IMR-90 (cell line): ENCODE measurements around the gene HIVEP1. TPM values are rescaled to one million over a fixed set of nuclear protein-coding genes. Genes with fewer than 3 reads are reported as not detected.

Experiments used
- ATAC-seq: fragments of 200-7000 bp; cut with Tn5 transposase; 2 replicates; pipeline ENCODE4 v1.9.1; 2020; ENCODE audit warnings: low read depth, mild to moderate bottlenecking, moderate library complexity
- BruUV-seq: library from RNA; stranded (reverse); fragments of 400-500 nt; replicated peaks from 2 replicates; lab custom pipeline; 2021; lab: Mats Ljungman, UMichigan
- CTCF ChIA-PET: fragments of 300-600 bp; formaldehyde crosslinking; extraction: SDS; loops from one replicate; lab custom pipeline; 2021; ENCODE audit warnings: antibody characterized with exemption; lab: Yijun Ruan, JAX
- POLR2A ChIA-PET: fragments of 300-600 bp; sonication (Branson Sonifier 250); formaldehyde crosslinking; loops from one replicate; lab custom pipeline; 2022; ENCODE audit warnings: antibody characterized with exemption; ENCODE audit not compliant: unreplicated experiment; lab: Charles Lee
- DNase-seq: peaks from one replicate; pipeline ENCODE4 v3.0.0; 2013
- H2AFZ ChIP-seq: replicated peaks from 2 replicates; pipeline ENCODE3; 2013; ENCODE audit warnings: low read length, mild to moderate bottlenecking; ENCODE audit not compliant: poor library complexity
- H2AK5ac ChIP-seq: 2 replicates; pipeline ENCODE4 v1.6.1; 2013; ENCODE audit warnings: low read depth, low read length, inconsistent platforms
- H2AK9ac ChIP-seq: replicated peaks from 2 replicates; pipeline ENCODE3; 2013; ENCODE audit warnings: mild to moderate bottlenecking, low read depth, low read length, moderate library complexity; ENCODE audit not compliant: poor library complexity
- H2BK120ac ChIP-seq: 2 replicates; pipeline ENCODE4 v1.6.1; 2013; ENCODE audit warnings: low read depth, low read length, inconsistent platforms
- H2BK15ac ChIP-seq: 3 replicates; pipeline ENCODE4 v1.6.1; 2013; ENCODE audit warnings: low read depth, low read length, inconsistent platforms
- H2BK20ac ChIP-seq: 2 replicates; pipeline ENCODE4 v1.6.1; 2013; ENCODE audit warnings: low read depth, mild to moderate bottlenecking, inconsistent platforms, low read length, moderate library complexity
- H2BK5ac ChIP-seq: 2 replicates; pipeline ENCODE4 v1.6.1; 2013; ENCODE audit warnings: mild to moderate bottlenecking, low read depth, low read length, inconsistent platforms; ENCODE audit not compliant: poor library complexity, severe bottlenecking
- H3K14ac ChIP-seq: replicated peaks from 2 replicates; pipeline ENCODE4 v1.6.1; 2013; ENCODE audit warnings: low read depth, low read length, inconsistent platforms
- H3K18ac ChIP-seq: 2 replicates; pipeline ENCODE4 v1.6.1; 2013; ENCODE audit warnings: low read depth, low read length, control low read depth
- H3K23ac ChIP-seq: 2 replicates; pipeline ENCODE4 v1.6.1; 2013; ENCODE audit warnings: low read depth, low read length, inconsistent platforms
- H3K27ac ChIP-seq: 2 replicates; pipeline ENCODE4 v1.5.1; 2013; ENCODE audit warnings: mild to moderate bottlenecking, control low read depth, low read length; ENCODE audit not compliant: insufficient read depth
- H3K27me3 ChIP-seq: 2 replicates; pipeline ENCODE4 v1.6.1; 2013; ENCODE audit warnings: low read length; ENCODE audit not compliant: control insufficient read depth, insufficient read depth
- H3K36me3 ChIP-seq: 2 replicates; pipeline ENCODE4 v1.6.1; 2013; ENCODE audit warnings: low read length, mixed read lengths; ENCODE audit not compliant: control insufficient read depth, insufficient read depth
- H3K4ac ChIP-seq: 2 replicates; pipeline ENCODE4 v1.6.1; 2013; ENCODE audit warnings: low read depth, low read length, inconsistent platforms
- H3K4me1 ChIP-seq: 2 replicates; pipeline ENCODE4 v1.6.1; 2013; ENCODE audit warnings: low read length, mixed read lengths; ENCODE audit not compliant: control insufficient read depth, insufficient read depth
- H3K4me2 ChIP-seq: 2 replicates; pipeline ENCODE4 v1.6.1; 2013; ENCODE audit warnings: low read depth, mild to moderate bottlenecking, control low read depth, low read length, moderate library complexity
- H3K4me3 ChIP-seq: 2 replicates; pipeline ENCODE4 v1.5.1; 2013; ENCODE audit warnings: low read depth, mild to moderate bottlenecking, control low read depth, low read length, moderate library complexity; ENCODE audit not compliant: insufficient read depth
- H3K56ac ChIP-seq: 2 replicates; pipeline ENCODE4 v1.6.1; 2013; ENCODE audit warnings: low read length, inconsistent platforms; ENCODE audit not compliant: insufficient read depth; ENCODE audit errors: extremely low read depth
- H3K79me1 ChIP-seq, 2 experiments: 2 replicates each; pipeline ENCODE4 v1.6.1; 2013; ENCODE audit warnings: low read length in 2 of 2, inconsistent platforms in 1 of 2, low read depth in 1 of 2
- H3K9ac ChIP-seq: 2 replicates; pipeline ENCODE4 v1.6.1; 2013; ENCODE audit warnings: low read depth, low read length, control low read depth
- H3K9me1 ChIP-seq: 2 replicates; pipeline ENCODE4 v1.6.1; 2013; ENCODE audit warnings: low read length, inconsistent platforms; ENCODE audit not compliant: insufficient read depth
- H3K9me3 ChIP-seq: 2 replicates; pipeline ENCODE4 v1.6.1; 2013; ENCODE audit warnings: low read length; ENCODE audit not compliant: control insufficient read depth, insufficient read depth
- H4K20me1 ChIP-seq: 2 replicates; pipeline ENCODE4 v1.6.1; 2013; ENCODE audit warnings: low read length, inconsistent platforms; ENCODE audit not compliant: insufficient read depth
- H4K5ac ChIP-seq: 2 replicates; pipeline ENCODE4 v1.6.1; 2013; ENCODE audit warnings: mild to moderate bottlenecking, low read depth, low read length, control low read depth
- H4K8ac ChIP-seq, 2 experiments: 2 replicates each; pipeline ENCODE4 v1.6.1; 2013; ENCODE audit warnings: low read depth in 2 of 2, low read length in 2 of 2, control low read depth in 1 of 2, inconsistent platforms in 1 of 2
- H4K91ac ChIP-seq: 2 replicates; pipeline ENCODE4 v1.6.1; 2013; ENCODE audit warnings: low read depth, low read length, inconsistent platforms; ENCODE audit not compliant: insufficient read depth
- BHLHE40 ChIP-seq: fragments of 150-350 bp; IDR thresholded peaks from 2 replicates; pipeline ENCODE4 v1.6.1; 2016; ENCODE audit warnings: mild to moderate bottlenecking, low read depth, low read length
- RAD21 ChIP-seq: IDR thresholded peaks from 2 replicates; pipeline ENCODE4 v1.6.1; 2012; ENCODE audit warnings: low read length, improper control_type of control experiment
- WGBS, 2 experiments: methylation state at CpG; one replicate each; pipeline versions ENCODE4 v1.1.5 to v1.1.7; 2013; ENCODE audit warnings: missing lambda C conversion rate in 2 of 2; ENCODE audit not compliant: insufficient read length in 1 of 2; ENCODE audit errors: extremely low coverage in 2 of 2; 5-methylcytosine and 5-hydroxymethylcytosine counted together
- dilution Hi-C: fragments of 300-500 bp; cut with HindIII; formaldehyde crosslinking; loops from one replicate; pipeline ENCODE4 v1.14.3; 2018; ENCODE audit warnings: low sequenced_read_pairs; ENCODE audit not compliant: unreplicated experiment
- in situ Hi-C: fragments of 300-500 bp; cut with MboI; formaldehyde crosslinking; loops from 3 replicates; pipeline ENCODE4 v1.14.3; 2019; ENCODE audit warnings: low sequenced_read_pairs, inconsistent platforms, mixed read lengths
- intact Hi-C: fragments of 100-400 bp; cut with micrococcal nuclease; formaldehyde crosslinking; loops from 2 replicates; pipeline ENCODE4 v1.10.0; 2022
- polyA plus RNA-seq, 3 experiments: library from polyadenylated mRNA; depleted of rRNA; stranded (reverse); fragments of >200 nt; gene quantifications; 2 replicates each; pipeline ENCODE4 v1.2.3, GENCODE V29; 2012; ENCODE audit warnings: low replicate concordance in 1 of 3
- total RNA-seq: library from RNA; depleted of rRNA; stranded (reverse); fragments of >200 nt; gene quantifications from 2 replicates; pipeline ENCODE4 v1.2.3, GENCODE V29; 2012

Gene HIVEP1
- total and polyA plus RNA-seq, 2 of the 4 experiments (the other 2 are of a cell fraction) = 13.0 to 17.2 TPM

- H2BK5ac ChIP-seq = peak overlapping the region; percentile 50
- ATAC-seq (peak; percentile 78), DNase-seq (peak; percentile 71)
- H4K5ac ChIP-seq = peak overlapping the region; percentile 64; the same call in 1 of the 2 replicates
- H3K4ac ChIP-seq = peak overlapping the region; percentile 40; the same call in 1 of the 2 replicates
- 0 out of 2 replicates have a peak overlapping the region, but pooled peaks have one; percentile 42 for H3K23ac ChIP-seq
- WGBS, 2 experiments = 58% methylated on average over 2 of the region's 5 CpGs; no CpG with 5 or more reads in 1 of the 2 experiments
- 0 out of 2 replicates have a peak overlapping the region, but pooled peaks have one; percentile 39 for H4K91ac ChIP-seq
- H3K79me1 ChIP-seq = no peaks in the 10 kb centered on the region
- H3K18ac ChIP-seq = peak overlapping the region; percentile 93; the same call in 1 of the 2 replicates
- dilution Hi-C loops (no loop called here), in situ Hi-C loops (no loop called here), intact Hi-C loops (no loop called here)
- ChIA-PET POLR2A (interaction anchor here (0.6 kb wide), 1 partner anchor 260 kb away, joined by 3 read pairs; no protein-coding TSS in a partner anchor), CTCF (no interaction called here)
- H2AK5ac ChIP-seq = no peak overlapping the region
- TF ChIP-seq BHLHE40 (peak; percentile 51; the same call in 1 of the 2 replicates), RAD21 (no peak)
- H3K27me3 ChIP-seq = no peaks in the 10 kb centered on the region
- no peak overlapping the region for H3K27ac ChIP-seq
- peak overlapping the region in 1 of 2 experiments; percentile 9; a peak in 2 of 4 replicates for H4K8ac ChIP-seq
- 0 out of 2 replicates have a peak overlapping the region, but pooled peaks have one; percentile 57 for H2BK120ac ChIP-seq
- H2BK15ac ChIP-seq = peak overlapping the region; percentile 38; the same call in 1 of the 3 replicates
- no peak overlapping the region for H3K9ac ChIP-seq
- peaks cover 4% of the 10 kb centered on the region; the same call in 1 of the 2 replicates for H3K4me1 ChIP-seq
- H3K4me3 ChIP-seq = no peak overlapping the region
- peak overlapping the region; percentile 67; the same call in 1 of the 2 replicates for H2BK20ac ChIP-seq
- BruUV-seq = no TSS peak
- H2AFZ ChIP-seq = no peak overlapping the region
- peak overlapping the region; percentile 81 for H3K14ac ChIP-seq
- H3K4me2 ChIP-seq = no peak overlapping the region
- no peaks in the 10 kb centered on the region for H3K9me3 ChIP-seq
- no peak overlapping the region for H2AK9ac ChIP-seq
- no peaks in the 10 kb centered on the region for H3K36me3 ChIP-seq
- no peak overlapping the region for H3K56ac ChIP-seq
- H3K9me1 ChIP-seq = no peaks in the 10 kb centered on the region; the same call in 1 of the 2 replicates
- no peaks in the 10 kb centered on the region for H4K20me1 ChIP-seq
Observed at GRCh38 chr6:11999246-11999645, 12.9 kb upstream of the HIVEP1 start.
